ENCODE results near the gene PANK4.
"Not testable (repeated sequence)": the region's sequence is repeated elsewhere in the genome, so short reads cannot be mapped to it uniquely, and the experiment has no call there.

PANK4 gene

DNA sequence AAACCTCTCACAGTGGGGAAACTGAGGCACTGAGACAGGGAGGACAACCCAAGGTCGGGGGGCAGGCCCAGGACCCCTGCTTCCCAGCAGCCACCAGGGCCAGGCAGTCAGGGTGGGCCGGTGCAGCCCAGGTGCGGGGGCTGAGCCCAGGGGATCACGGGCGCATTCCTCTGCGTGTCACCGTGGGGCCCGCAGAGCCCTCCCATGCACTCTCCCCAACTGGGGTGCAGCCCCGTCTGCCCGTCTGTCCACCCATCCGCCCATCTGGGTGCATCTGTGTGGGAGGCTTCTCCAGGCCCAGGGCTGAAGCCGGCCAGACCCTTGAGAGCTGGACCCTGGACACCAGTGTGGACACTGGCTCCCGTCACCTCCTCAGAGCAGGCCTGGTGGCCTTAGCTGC is 53.2 kb downstream of the PANK4 start:
- no peak for DNase-seq

DNA sequence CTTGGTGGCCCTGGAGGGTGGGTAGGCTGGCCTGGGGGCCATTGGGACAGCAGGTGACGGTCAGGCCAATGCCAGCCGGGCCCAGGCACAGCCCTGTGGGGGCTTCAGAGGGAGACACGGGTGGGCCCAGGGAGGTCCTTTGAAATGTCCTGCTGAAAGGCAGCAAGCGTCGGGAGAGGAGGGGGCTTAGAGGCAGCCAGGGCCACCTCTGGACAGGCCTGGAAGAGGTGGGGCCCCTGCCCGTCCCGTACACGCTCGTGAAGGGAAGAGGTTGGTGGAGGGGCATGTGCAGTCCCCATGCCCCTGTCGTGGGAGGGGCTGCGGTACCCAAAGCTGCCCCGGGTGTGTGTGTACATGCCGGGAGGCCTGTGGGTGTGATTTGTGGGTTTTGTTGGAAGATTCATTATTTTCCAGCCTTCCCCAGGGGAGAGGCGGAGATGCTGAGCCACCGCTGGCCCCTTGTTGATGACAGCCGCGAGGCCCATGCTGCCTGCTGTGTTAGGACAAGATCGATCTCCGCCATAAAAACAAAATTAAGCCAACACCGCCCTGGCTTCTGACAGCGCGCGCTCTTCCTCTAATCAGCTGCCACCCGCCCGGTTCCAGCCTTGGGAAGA is 53.7 kb downstream of the PANK4 start:
- DNase-seq, result no peak

DNA sequence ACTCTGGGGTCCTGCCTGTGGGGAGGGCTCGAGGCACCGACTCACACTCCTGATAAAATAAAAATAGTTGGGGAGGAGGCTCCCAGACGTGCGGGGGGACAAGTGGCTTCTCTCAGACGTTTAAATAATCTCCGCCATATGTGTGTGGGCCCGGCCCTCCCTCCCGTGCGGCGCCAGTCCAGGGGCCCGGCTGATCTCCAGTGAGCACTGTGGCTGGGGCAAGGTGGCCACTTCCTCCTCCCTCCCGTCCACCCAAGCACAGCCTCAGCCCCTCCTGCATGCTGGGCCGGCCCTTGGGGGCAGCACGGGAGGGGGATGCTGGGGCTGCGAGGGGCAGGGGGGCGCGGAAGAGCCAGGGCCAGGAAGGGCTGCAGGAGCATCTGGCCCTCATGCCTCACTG is 54.3 kb downstream of the PANK4 start:
- no peak for DNase-seq

DNA sequence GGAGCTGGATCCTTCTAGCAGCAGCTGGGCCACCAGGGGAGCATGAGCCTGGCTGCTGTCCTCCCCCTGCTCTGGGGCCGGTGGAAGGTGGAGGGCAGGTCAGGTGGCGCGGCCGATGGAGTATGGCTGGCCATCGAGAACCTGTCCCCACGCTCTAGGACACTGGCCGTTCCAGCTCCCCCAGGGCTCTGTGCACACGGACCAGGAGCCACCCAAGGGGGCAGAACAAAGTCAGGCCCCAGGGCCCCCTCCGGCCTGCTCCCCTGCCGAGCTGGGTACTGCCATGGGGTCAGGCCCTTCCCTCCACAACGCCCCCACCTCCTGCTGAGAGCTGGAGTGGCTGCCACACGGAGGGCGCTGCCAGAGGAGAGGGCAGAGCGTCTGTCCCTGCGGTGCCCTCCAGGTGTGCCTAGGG is 54.8 kb downstream of the PANK4 start:
- DNase-seq, result no peak

DNA sequence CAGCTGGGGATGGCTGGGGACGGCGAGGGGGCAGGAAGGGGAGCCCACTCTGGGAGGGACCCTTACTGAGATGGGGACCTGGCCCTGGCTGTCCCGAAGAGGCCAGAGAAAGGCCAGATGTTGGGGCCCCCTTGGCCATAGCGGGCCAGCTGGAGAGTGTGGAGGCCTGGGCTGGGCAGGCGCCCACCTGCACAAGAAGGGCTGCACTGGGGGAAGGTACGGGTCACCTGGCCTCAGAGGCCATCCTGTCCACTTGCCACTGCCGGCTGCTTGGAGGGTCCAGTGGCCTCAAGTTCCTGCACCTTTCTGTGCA is 55.3 kb downstream of the PANK4 start:
- no peak for DNase-seq

DNA sequence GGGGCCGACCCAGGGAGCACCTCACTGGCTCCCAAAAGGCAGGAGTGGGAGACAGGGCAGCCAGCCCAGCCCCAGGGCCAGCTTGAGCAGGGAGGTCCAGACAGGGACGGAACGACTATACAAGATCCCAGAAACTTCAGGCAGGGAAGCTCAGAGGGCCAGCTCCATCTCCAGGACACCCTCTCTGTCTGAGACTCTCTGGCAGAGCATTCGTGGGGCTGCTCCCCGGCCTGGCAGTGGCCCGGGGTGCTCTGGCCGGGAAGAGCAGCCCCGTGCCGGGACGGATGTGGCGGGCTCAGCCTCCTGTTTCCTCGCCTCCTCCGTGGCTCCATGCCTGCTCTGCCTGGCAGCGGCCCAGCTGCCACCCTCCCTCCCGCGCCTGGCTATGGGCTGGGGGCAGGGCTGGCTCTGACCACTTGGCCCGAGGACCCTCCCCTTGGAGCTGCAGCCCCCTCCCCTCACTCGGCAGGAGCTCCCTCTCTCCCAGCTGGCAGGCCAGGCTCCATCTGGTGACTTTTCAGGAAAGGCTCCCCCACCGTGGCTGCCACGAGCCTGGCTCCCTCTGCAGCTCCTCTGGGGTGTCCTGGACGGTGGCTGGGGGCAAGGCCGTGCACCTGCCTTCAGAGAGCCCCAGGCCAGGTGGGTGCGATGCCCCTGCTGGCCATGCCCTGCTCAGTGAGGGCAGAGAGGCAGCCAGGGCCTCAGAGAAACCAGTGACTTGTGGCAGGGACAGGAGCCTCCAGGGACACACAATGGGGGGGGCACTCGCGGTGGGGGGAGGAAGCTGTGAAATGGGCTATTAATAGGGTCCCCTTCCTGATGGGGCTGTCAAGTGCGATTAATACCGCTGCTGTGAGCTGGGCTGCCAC is 55.9 kb downstream of the PANK4 start:
- DNase-seq, result no peak

DNA sequence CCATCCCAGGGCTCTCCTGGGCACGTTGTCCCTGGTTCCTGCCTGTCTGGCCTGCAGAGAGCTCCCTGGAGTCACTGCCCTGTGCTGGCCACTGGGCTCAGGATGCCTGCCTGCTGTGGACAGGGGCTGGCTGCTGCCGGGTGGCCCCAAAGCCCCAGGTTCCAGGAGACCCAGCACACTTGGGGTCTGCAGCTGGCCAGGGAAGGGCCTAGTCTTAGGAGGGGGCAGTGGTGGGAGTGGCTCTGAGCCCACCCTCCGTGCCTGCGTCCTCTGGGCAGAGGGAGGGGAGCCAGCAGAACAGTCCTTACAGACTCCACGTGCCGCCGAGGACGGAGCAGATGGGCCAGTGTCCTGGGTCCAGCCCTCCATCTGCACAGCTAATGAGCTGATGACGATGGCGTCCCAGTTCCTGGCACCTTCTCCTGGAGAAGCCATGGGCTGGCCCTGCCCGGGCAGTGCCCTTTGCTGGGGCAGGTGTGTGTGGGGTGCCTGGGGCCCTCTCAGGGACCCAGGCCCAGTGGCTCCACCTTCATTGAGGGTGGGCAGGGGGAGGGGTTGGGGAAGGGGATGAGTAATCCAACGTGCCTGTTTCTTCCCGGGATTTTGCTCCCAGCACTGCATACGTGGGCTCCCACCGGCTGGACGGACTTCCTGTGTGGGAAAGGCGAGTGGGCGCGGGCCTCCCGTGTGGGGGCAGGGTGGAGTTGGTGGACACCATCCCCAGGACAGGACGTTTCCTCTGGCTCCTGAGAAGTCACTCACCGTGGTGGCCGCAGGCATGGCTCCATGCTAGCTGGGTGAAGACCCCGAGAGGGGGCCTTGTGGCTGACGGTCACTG is 57.1 kb downstream of the PANK4 start:
- DNase-seq, result no peak

DNA sequence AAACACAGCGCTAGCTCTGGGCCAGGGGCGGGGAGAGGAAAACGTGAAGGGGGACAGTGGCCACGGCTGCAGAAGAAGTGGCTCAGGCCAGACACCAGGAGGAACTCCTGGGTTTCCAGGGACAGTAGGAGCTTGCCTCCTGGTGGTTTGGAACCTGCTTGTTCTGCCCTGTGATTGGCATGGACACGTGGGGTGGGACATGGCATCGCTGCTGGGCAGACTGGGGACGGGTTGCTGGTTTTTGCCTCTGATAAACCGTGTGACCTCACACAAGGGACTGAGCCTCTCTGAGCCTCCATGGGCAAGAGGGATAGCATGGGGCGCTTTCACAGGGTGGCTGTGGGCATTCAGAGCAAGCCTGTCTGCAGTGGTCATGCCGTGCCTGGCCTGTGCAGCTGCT is 57.9 kb downstream of the PANK4 start:
- no peak for DNase-seq

DNA sequence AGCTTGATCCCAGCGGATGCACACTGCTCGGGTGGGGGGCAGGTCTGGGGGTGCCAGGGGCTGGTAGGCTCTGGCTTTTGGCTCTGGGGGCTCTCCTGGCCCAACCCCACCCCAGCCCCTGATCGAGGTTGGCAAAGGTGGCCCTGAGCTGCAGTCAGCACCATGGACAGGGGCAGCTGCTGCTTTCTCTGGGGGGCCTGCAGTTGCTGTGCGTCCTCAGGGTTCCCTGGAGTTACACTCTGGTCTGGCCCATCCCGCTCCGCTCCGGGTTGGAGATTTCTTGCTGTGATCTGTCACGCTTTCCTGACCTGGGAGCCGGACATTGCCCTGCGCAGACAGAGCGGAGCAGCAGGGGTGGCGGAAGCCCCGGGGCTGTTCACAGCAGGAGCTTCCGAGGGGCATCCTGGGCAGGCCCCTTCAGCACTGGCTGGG is 58.3 kb downstream of the PANK4 start:
- DNase-seq, result no peak

DNA sequence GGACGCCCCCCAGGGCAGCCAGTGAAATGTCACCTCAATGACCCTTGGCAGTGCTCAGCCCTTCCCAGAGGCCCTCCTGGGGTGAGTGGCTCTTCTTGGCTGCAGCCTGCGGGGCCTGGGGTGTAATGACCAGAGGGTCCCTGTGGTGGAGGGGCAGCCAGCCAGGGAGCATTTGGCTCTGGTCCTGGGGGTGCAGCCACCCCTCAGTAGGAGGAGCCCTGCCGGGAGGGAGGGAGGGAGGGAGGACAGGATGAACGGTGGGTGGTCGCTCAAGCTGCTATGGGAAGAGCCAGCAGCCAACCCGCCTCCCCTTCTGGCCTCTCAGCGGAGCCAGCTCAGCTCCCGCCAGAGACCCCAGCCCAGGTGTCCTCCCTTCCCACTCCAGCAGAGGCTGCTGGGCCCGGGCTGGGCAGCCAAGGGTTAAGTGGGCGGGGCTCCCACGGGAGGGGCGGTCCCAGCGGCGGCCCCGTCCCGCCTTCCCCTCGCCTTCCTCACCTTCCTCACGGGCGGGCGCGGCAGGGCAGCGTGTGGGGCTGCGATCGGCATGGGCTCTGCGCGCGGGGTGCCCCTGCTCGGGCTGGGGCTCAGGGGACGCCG is 59.3 kb downstream of the PANK4 start:
- no peak for DNase-seq

DNA sequence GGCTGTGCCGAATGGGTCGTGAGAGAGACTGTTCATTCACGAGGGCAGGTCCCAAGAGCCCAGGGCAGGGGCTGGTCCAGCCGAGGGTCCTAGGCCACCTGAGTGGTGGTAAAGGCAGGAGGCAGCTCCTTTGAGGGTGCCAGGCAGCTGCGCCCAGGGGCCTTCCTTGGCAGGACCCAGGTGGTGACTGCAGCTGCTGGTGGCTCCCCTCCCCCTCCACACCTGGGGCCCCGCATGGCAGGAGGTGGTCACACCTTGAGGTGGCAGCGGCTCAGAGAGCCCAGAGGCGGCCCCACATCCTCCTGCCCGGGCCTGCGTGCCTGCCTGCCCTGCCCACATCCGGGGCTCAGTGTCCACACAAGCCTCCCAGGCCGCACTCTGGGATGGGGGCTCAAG is 60.1 kb downstream of the PANK4 start:
- no peak for DNase-seq

DNA sequence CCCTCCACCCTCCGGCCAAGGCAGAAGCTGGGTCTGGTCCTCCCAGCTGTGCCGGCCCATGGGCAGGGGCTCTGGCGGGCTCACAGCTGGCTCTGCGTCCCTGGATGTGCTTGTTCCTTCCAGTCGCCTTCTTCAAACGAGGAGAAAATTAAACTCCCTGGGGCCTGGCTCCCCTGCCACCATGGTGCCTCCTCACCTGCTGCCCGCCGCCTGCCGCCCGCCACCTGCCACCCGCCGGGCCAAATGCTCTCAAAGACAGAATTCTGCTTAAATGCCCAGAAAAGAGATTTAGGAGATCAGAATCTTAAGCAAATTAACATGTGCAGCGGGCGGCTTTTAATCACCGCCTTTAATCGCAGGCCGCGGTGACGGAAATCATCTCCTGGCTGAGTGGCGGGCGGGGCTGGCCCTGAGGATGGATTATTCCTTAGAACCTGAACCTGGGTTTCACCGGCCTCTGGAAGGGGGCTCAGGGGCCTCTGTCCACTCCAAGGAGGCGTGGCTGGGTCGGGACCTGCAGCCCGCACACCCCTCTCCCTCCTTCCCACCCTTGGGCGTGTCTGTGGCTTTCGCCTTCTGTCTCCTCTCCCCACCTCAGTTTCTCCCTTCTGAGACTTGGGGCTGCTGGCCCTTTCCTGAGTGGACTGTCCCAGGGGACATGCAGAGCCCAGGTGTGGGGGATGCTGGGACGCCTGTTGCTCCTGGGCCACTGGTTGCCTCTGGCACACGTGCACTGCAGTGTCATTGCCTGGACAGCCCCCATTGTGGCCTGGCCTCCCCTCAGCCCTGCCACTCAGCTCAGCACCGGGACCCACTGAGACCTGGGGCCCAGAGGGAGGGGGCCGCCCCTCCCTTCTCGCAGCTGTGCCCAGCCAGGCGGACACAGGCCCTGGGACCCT is 60.8 kb downstream of the PANK4 start:
- DNase-seq, result no peak

DNA sequence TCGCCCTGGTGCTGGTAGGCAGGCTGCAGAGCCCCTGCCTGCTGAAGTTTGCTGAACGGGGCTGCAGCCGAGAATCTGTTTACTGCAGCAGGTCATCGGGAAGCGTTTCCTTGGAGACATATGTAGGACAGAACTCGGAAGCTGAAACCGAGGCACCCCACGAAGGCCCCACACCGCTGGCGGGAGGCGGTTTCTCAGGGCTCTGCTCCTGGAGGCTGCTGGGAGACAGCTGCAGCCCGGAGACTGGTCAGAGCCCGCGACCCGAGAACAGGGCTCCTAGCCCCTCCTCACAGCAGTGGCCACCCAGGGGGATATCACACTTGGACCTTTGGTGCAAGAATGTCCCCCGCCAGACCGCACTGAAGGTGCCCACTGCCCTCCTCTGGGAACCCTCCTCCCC is 63.0 kb downstream of the PANK4 start:
- DNase-seq, result no peak

DNA sequence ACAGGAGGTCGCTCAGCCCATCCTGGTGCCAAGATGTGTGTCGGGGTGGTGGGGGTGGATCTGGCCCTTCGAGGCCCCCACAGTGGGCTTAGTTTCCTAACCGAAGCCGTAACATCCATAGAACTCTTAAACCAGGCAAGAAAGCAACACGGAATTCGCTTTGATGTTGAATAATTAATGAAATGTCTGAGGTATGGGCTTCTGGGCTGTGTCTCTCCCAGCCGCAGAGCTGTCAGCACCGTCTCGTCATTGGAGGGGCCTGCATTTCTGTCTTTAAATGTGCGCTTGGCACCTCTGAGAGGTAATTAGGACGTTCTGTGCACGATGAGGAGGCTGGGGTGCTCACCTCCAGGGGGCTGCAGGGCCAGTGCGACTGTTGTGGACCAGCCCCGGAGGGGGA is 63.6 kb downstream of the PANK4 start:
- no peak for DNase-seq

DNA sequence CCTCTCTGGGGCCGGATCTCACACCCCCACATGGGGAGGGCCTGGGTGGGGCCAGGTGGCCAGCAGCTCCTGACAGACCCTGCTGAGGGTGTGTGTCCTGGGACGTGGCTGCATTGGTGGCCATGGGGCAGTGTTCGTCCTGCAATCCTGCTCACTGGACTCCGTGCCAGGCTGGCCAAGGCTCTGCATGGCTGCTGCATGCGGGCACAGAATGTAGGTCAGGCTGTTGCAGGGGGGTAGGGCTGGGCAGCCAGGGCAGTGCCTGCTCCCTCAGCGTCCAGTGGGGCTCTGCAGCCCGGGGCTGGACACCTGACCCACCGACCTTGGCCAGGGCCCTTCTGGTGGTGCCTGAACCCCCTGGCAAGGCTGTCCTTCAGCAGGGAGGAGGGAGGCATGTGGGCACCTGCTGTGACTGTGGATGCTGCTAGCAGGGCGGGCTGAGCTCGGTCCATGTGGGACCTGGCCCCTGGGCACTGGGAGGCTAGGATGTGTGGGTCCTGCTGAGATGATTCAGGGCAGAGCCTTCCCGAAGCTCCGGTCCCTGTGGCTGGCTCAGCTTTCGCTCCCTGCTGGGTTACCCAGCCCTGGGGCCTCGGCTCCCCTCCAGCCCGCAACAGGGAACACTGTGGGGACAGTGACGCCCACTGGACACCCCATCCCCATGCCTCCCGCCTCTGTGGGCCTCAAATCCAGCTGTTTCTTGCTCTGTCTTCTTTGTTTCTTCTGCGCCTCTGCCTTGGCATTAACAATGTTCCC is 65.2 kb downstream of the PANK4 start:
- no peak for DNase-seq

DNA sequence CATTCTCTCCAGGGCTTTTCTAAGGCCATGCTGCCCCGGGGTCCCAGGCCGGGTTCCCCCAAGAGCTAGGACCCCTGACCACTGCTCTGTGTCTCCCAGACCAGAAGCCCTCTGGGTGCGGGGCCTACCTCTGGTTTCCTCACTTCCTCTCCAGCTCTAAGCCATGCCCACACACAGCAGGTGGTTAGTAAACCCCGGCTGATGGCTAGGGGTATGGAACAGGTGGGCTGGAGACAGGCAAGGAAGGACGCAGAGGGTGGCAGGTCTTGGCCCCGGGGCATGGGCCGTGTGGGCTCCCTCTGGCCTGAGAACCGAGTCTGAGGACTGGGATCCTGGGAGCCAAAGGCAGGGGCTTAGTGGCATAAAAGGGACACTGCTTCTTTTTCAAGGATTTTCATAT is 66.2 kb downstream of the PANK4 start:
- DNase-seq, result no peak

DNA sequence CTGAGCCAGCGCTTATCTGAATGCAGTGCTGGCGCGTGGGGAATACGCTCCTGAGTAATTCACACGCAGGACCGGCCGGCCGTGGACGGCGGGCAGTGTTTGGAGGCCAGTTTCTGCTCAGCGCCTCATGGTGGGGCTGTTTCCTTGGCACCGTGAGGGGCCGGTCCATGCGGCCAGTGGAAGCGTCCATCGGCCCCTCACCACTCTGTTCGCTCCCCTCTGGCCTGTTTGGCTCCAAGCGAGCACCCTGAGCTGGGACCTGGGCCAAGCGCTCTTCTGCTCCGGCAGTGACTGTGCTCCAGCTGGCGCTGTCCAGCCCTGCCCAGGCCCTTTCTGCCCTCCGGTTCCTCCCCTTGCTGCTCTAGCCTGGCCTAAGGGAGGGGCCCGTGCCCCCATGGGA is 66.6 kb downstream of the PANK4 start:
- no peak for DNase-seq

DNA sequence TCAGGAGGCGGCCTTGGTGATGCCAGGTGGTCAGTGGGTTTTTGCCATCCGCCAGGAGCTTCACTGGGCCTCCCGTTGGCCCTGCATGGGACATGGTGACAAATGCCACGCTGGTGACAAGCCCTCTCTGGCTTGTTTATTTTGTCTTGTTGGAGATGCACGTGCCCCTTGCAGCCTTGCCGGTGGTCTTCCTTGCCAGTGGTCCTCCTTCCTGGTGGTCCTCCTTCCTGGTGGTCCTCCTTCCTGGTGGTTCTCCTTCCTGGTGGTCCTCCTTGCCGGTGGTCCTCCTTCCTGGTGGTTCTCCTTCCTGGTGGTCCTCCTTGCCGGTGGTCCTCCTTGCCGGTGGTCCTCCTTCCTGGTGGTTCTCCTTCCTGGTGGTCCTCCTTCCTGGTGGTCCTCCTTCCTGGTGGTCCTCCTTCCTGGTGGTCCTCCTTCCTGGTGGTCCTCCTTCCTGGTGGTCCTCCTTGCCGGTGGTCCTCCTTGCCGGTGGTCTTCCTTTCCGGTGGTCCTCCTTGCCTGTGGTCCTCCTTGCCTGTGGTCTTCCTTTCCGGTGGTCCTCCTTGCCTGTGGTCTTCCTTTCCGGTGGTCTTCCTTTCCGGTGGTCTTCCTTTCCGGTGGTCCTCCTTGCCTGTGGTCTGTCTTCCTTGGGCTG is 67.2 kb downstream of the PANK4 start:
- DNase-seq, result not testable (repeated sequence)

DNA sequence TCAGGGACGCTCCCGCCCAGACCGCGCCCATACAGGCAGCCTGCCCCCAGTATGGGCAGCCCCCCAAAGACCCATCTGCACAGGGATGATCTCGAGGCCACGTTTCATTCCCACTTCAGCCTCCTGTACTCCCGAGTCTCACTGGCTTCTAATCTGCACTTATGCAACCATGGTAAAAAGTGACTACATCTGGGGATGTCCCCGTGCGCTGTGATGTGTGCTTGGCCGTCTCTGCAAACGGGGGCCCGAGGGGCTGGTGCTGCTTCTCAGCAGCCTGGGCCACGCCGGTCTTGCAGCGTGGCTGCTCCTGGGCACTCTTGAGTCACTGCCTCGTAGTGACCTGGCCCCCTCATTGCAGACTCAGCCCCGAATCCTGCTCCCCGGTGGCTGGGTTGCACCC is 67.7 kb downstream of the PANK4 start:
- DNase-seq, result no peak
